ENCODE results near the gene KLF16. TPM values are rescaled to one million over a fixed set of nuclear protein-coding genes. Genes with fewer than 3 reads are reported as not detected.

Gene KLF16
- total and polyA plus RNA-seq, 9 of the 15 experiments (the other 6 are each of a cell fraction or from before 2014, with no cell fraction given) = 0.04 to 60.4 (median 6.8) TPM

GRCh38 chr19:1836458-1837221, 26.7 kb downstream of the KLF16 start (continued):
- TF ChIP-seq TEAD4 (IDR thresholded peaks at IDR 0.05; ENCODE audit: low read length) (peak; percentile 95), TEAD4 (CRISPR knock-in tag; IDR thresholded peaks at IDR 0.05; ENCODE audit: borderline replicate concordance) (no peak), POLR2AphosphoS5 (IDR thresholded peaks at IDR 0.05; ENCODE audit: control insufficient read depth, insufficient read depth, low read depth, low read length) (peak; percentile 92), HEY1 (CRISPR knock-in tag; IDR thresholded peaks at IDR 0.05; ENCODE audit: borderline replicate concordance) (no peak), IFI16 (CRISPR knock-in tag; IDR thresholded peaks at IDR 0.05) (no peak), ZNF76 (CRISPR knock-in tag; IDR thresholded peaks at IDR 0.05; ENCODE audit: borderline replicate concordance) (no peak), CEBPB (tag; IDR thresholded peaks at IDR 0.05) (peak; percentile 97), NRF1 (conservative IDR thresholded peaks at IDR 0.05 in 1 of 2, IDR thresholded peaks at IDR 0.05 in 1 of 2) (peak in 1 of 2 experiments; percentile 33; a peak in 1 of 4 replicates), MEF2D (tag; conservative IDR thresholded peaks at IDR 0.05; ENCODE audit: low read depth) (peak; percentile 25; the same call in 1 of the 2 replicates), ZBTB1 (CRISPR knock-in tag; IDR thresholded peaks at IDR 0.05; ENCODE audit: borderline replicate concordance, low read depth) (no peak), CTBP1 (IDR thresholded peaks at IDR 0.05; ENCODE audit: borderline replicate concordance) (peak; percentile 21; the same call in 1 of the 2 replicates), CTCF (IDR thresholded peaks at IDR 0.05 in 2 of 3, conservative IDR thresholded peaks at IDR 0.05 in 1 of 3; ENCODE audit: insufficient read depth in 2 of 3, low read depth in 1 of 3, low read length in 3 of 3) (0 out of 6 replicates have a peak, but pooled peaks of 1 of the 3 experiments have one; percentile 10), PTBP1 (IDR thresholded peaks at IDR 0.05; ENCODE audit: low read depth, low read length) (0 out of 2 replicates have a peak, but pooled peaks have one; percentile 52), CBX5 (IDR thresholded peaks at IDR 0.05; ENCODE audit: borderline replicate concordance, low read depth) (no peak), SRF (CRISPR knock-in tag; IDR thresholded peaks at IDR 0.05) (peak in 1 of 2 experiments; percentile 53; a peak in 1 of 4 replicates)
- TF ChIP-seq, protein P1, sequence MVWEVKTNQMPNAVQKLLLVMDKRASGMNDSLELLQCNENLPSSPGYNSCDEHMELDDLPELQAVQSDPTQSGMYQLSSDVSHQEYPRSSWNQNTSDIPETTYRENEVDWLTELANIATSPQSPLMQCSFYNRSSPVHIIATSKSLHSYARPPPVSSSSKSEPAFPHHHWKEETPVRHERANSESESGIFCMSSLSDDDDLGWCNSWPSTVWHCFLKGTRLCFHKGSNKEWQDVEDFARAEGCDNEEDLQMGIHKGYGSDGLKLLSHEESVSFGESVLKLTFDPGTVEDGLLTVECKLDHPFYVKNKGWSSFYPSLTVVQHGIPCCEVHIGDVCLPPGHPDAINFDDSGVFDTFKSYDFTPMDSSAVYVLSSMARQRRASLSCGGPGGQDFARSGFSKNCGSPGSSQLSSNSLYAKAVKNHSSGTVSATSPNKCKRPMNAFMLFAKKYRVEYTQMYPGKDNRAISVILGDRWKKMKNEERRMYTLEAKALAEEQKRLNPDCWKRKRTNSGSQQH (CRISPR knock-in tag; IDR thresholded peaks at IDR 0.05) = no peak
- TF ChIP-seq, protein P2, sequence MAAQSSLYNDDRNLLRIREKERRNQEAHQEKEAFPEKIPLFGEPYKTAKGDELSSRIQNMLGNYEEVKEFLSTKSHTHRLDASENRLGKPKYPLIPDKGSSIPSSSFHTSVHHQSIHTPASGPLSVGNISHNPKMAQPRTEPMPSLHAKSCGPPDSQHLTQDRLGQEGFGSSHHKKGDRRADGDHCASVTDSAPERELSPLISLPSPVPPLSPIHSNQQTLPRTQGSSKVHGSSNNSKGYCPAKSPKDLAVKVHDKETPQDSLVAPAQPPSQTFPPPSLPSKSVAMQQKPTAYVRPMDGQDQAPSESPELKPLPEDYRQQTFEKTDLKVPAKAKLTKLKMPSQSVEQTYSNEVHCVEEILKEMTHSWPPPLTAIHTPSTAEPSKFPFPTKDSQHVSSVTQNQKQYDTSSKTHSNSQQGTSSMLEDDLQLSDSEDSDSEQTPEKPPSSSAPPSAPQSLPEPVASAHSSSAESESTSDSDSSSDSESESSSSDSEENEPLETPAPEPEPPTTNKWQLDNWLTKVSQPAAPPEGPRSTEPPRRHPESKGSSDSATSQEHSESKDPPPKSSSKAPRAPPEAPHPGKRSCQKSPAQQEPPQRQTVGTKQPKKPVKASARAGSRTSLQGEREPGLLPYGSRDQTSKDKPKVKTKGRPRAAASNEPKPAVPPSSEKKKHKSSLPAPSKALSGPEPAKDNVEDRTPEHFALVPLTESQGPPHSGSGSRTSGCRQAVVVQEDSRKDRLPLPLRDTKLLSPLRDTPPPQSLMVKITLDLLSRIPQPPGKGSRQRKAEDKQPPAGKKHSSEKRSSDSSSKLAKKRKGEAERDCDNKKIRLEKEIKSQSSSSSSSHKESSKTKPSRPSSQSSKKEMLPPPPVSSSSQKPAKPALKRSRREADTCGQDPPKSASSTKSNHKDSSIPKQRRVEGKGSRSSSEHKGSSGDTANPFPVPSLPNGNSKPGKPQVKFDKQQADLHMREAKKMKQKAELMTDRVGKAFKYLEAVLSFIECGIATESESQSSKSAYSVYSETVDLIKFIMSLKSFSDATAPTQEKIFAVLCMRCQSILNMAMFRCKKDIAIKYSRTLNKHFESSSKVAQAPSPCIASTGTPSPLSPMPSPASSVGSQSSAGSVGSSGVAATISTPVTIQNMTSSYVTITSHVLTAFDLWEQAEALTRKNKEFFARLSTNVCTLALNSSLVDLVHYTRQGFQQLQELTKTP (IDR thresholded peaks at IDR 0.05; ENCODE audit: low read depth in 1 of 2, partially characterized antibody in 2 of 2) = peak in 1 of 2 experiments; percentile 20
- TF ChIP-seq, protein P3, sequence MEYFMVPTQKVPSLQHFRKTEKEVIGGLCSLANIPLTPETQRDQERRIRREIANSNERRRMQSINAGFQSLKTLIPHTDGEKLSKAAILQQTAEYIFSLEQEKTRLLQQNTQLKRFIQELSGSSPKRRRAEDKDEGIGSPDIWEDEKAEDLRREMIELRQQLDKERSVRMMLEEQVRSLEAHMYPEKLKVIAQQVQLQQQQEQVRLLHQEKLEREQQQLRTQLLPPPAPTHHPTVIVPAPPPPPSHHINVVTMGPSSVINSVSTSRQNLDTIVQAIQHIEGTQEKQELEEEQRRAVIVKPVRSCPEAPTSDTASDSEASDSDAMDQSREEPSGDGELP (CRISPR knock-in tag; IDR thresholded peaks at IDR 0.05; ENCODE audit: borderline replicate concordance) = peak; percentile 84
